ENCODE measurements around the gene PPP1R2. TPM values are rescaled to one million over a fixed set of nuclear protein-coding genes. Genes with fewer than 3 reads are reported as not detected.

Gene PPP1R2
- total RNA-seq, 1 donor from 2014 or later, result 25.7 TPM

GRCh38 chr3:195544634-195545033 lies 1.5 kb upstream of the PPP1R2 start:
- peak overlapping the region; percentile 90 for H3K4me3 Mint-ChIP-seq
- TF ChIP-seq, protein P1, sequence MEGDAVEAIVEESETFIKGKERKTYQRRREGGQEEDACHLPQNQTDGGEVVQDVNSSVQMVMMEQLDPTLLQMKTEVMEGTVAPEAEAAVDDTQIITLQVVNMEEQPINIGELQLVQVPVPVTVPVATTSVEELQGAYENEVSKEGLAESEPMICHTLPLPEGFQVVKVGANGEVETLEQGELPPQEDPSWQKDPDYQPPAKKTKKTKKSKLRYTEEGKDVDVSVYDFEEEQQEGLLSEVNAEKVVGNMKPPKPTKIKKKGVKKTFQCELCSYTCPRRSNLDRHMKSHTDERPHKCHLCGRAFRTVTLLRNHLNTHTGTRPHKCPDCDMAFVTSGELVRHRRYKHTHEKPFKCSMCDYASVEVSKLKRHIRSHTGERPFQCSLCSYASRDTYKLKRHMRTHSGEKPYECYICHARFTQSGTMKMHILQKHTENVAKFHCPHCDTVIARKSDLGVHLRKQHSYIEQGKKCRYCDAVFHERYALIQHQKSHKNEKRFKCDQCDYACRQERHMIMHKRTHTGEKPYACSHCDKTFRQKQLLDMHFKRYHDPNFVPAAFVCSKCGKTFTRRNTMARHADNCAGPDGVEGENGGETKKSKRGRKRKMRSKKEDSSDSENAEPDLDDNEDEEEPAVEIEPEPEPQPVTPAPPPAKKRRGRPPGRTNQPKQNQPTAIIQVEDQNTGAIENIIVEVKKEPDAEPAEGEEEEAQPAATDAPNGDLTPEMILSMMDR (conservative IDR thresholded peaks at IDR 0.05), result no peak
- H3K27me3 Mint-ChIP-seq, result peaks cover 3% of the 10 kb centered on the region
- H3K9me3 Mint-ChIP-seq, result no peaks in the 10 kb centered on the region
- DNase-seq (ENCODE audit: extremely low spot score, unreplicated experiment), result no peak
- peaks cover 52% of the 10 kb centered on the region for H3K4me1 Mint-ChIP-seq (ENCODE audit: unreplicated experiment)
- H3K27ac Mint-ChIP-seq, result no peak overlapping the region
- peaks cover 2% of the 10 kb centered on the region for H3K36me3 Mint-ChIP-seq

DNA sequence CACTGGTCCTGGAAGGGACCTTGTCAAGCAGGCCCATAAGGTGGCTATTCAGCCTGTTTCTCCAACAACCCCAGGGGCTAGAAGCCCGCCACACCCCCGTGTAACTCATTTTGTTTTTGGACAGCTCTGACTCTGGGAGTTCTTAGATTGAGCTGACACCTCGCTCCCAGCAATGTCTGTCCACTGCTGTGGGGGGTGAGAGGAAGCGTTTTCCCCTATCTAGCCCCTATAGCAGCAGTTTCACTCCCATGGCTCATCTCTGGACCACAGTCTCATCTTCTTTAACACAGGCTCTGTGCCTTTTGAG lies 1.1 kb upstream of the PPP1R2 start:
- DNase-seq (ENCODE audit: extremely low spot score, unreplicated experiment), result no peak
- Mint-ChIP-seq H3K27ac (peak overlapping the region; percentile 89), H3K27me3 (peaks cover 3% of the 10 kb centered on the region), H3K4me3 (peak overlapping the region; percentile 90), H3K36me3 (peaks cover 7% of the 10 kb centered on the region), H3K4me1 (ENCODE audit: unreplicated experiment) (peaks cover 56% of the 10 kb centered on the region), H3K9me3 (no peaks in the 10 kb centered on the region)
- TF ChIP-seq, protein P1 (conservative IDR thresholded peaks at IDR 0.05), result no peak

DNA sequence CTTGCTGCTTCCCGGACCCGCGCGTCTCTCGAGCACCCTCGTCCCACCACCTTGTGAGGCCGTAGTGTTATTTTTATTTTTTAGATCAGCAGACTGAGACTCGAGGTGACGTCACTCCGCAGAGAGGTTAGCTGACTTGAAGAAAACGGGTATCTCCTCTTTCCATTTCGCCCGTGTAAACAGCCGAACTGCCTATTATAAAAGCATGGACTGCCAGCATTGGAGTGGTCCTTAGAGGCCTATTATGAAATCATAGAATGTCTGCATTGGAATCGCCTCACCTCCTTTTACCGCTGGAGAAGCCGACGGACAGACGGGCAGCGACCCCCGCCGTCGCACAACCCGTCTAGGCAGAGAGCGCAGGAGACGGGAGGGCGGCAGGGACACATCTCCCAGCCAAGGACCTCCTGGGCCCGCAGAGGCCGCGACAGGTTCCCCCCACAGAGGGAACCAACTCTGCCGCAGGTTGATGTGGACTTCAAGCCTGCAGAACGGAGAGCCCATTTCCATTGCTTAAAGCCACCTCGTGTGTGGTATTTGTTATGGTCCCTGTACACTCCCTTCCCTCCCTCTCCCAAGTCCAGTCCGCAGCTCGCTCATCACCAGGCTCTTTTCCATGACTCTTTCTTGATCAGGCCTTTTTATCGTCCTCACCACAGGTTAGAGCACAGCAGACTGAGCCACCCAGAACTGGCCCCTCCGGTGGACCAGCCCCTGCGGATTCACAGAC lies 540 bp upstream of the PPP1R2 start:
- Mint-ChIP-seq H3K36me3 (peaks cover 7% of the 10 kb centered on the region), H3K27me3 (peaks cover 3% of the 10 kb centered on the region), H3K27ac (peak overlapping the region; percentile 89), H3K4me1 (ENCODE audit: unreplicated experiment) (peaks cover 55% of the 10 kb centered on the region), H3K4me3 (peak overlapping the region; percentile 90), H3K9me3 (no peaks in the 10 kb centered on the region)
- TF ChIP-seq, protein P1 (conservative IDR thresholded peaks at IDR 0.05), result no peak
- DNase-seq (ENCODE audit: extremely low spot score, unreplicated experiment), result no peak

DNA sequence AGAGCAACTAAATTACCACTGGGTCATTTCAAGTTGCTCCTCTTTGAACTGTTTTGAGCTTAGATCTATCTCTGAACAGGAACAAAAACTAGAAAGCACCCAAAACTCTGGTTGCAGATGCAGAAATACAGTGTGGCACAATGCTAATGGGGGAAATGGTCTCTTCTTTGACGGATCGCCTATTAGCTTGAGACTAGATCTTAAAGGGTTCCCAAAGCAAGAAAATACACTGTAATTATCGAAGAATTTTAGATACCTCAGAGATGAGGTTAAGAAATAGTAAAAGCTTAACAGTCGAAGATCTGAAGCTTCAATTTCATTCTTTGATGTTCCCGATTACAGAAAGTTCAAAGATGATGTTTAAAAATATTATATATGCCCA lies 818 bp downstream of the PPP1R2 start:
- no peaks in the 10 kb centered on the region for H3K9me3 Mint-ChIP-seq
- peak overlapping the region; percentile 89 for H3K27ac Mint-ChIP-seq
- DNase-seq (ENCODE audit: extremely low spot score, unreplicated experiment), result no peak
- peak overlapping the region; percentile 90 for H3K4me3 Mint-ChIP-seq
- TF ChIP-seq, protein P1 (conservative IDR thresholded peaks at IDR 0.05), result no peak
- H3K27me3 Mint-ChIP-seq, result peaks cover 3% of the 10 kb centered on the region
- peaks cover 7% of the 10 kb centered on the region for H3K36me3 Mint-ChIP-seq
- peaks cover 45% of the 10 kb centered on the region for H3K4me1 Mint-ChIP-seq (ENCODE audit: unreplicated experiment)

DNA sequence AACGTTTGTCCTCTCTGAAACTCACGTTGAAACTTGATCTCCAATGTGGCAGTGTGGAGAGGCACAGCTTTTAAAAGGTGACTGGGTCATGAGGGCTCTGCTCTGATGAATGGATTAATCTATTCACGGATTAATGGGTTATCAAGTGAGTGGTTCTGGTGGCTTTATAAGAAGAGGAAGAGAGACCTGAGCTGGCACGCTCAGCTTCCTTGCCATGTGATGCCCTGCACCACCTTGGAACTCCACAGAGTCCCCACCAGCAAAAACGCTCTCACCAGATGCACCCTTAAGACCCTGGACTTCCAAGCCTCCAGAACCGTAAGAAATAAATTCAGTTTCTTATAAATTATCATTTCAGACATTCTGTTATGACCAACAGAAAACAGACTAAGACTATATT lies 2.6 kb downstream of the PPP1R2 start:
- peak overlapping the region; percentile 81 for H3K4me3 Mint-ChIP-seq
- no peaks in the 10 kb centered on the region for H3K9me3 Mint-ChIP-seq
- H3K27me3 Mint-ChIP-seq, result peaks cover 3% of the 10 kb centered on the region
- TF ChIP-seq, protein P1 (conservative IDR thresholded peaks at IDR 0.05), result no peak
- DNase-seq (ENCODE audit: extremely low spot score, unreplicated experiment), result no peak
- H3K36me3 Mint-ChIP-seq, result peaks cover 8% of the 10 kb centered on the region
- H3K27ac Mint-ChIP-seq, result no peak overlapping the region
- peaks cover 35% of the 10 kb centered on the region for H3K4me1 Mint-ChIP-seq (ENCODE audit: unreplicated experiment)
